HG03135 (cell line): ENCODE measurements around the gene KREMEN2.
"Not testable (repeated sequence)": the region's sequence is repeated elsewhere in the genome, so short reads cannot be mapped to it uniquely, and the experiment has no call there.

Experiments used
- ATAC-seq: cut with Tn5 transposase; IDR thresholded peaks from one replicate; pipeline ENCODE4 v1.9.1; 2021; ENCODE audit warnings: mild to moderate bottlenecking, moderate library complexity; ENCODE audit not compliant: unreplicated experiment

The KREMEN2 gene, protein sequence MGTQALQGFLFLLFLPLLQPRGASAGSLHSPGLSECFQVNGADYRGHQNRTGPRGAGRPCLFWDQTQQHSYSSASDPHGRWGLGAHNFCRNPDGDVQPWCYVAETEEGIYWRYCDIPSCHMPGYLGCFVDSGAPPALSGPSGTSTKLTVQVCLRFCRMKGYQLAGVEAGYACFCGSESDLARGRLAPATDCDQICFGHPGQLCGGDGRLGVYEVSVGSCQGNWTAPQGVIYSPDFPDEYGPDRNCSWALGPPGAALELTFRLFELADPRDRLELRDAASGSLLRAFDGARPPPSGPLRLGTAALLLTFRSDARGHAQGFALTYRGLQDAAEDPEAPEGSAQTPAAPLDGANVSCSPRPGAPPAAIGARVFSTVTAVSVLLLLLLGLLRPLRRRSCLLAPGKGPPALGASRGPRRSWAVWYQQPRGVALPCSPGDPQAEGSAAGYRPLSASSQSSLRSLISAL

DNA sequence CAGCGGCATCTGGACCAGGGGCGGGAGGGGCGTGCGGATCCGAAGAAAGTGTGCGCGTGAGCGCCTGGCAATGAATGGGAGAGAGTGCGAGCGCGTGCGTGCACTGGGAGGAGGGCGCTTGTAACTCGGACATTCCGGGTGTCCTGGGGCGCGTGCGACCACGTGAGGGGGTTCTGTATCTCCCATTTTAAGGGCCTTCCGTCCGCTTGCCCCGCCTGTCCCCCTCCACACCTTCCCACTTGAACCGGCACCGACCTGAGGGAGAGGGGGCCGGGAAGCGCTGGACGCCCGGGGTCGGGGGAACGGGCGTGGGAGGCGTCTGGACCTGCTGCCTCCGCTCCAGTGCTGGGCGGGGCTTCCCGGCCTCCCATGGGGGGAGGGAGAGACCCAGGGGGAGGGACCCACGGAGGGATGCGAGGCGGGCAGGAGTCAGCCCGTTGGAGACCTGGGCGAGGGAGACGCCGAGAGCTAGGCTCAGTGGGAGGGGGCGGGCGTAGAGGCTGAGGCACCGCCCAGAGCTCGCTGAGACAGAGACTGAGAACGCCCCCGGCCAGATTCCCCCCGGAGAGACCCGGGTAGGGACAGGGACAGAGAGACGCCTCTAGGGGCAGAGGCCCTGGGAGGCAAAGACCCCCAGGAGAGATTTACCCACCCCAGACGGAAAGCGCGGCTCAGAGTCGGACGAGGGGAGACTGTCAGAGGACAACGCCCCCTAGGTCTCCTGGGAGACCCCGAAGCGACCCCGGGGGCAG lies at the start of gene KREMEN2:
KREMEN2 (plus strand) TSS at position 553 of the 752 bp plus-strand sequence. CDS start 246 bp downstream, outside the sequence.
- ATAC-seq: no peak

- no peak for ATAC-seq
Observed at GRCh38 chr16:2915196-2915929, 48.7 kb upstream of the KREMEN2 start.

GRCh38 chr16:2919511-2920255 lies 44.4 kb upstream of the KREMEN2 start:
- ATAC-seq: no peak

GRCh38 chr16:2923481-2923880 lies 40.6 kb upstream of the KREMEN2 start:
- no peak for ATAC-seq

DNA sequence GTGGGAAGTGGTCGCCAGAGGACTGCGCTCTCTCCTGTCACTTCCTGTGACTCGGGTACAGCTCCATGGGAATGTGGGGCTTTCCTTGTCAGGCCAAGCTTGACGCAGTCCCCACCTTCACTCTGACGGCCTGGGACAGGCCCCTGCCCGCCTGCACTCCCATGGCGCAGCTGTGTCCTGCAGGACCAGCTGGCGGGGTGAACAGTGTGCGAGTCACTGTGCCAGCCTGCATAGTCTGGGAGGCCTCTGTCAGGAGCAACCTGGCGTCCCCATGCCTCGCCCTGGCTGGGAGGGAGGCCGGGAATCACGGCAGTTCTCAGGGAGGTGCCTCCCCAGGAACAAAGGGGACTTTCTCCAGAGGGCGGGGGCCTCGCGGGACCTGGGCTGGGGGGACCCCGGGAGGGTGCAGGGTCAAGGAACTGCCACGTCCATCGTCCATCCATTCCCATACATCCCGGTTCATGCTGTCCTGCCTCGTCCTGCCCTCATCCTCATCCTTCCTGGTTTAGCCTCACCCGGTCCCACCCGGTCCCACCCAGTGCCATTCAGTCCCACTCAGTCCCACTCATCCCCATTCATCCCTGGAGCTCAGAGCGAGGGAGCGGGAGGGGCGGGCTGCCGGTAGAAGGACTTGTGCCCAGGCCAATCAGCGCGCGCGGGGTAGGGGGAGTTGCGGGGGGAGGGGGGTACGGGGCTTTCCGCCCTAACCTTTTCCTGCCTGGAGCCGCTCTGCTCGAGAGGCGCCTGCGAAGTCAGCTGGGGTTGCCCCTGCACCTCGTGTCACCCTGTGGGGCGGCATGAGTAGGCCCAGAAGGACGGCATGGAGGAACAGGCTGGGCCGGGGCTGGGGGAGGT lies 38.9 kb upstream of the KREMEN2 start:
- no peak for ATAC-seq

DNA sequence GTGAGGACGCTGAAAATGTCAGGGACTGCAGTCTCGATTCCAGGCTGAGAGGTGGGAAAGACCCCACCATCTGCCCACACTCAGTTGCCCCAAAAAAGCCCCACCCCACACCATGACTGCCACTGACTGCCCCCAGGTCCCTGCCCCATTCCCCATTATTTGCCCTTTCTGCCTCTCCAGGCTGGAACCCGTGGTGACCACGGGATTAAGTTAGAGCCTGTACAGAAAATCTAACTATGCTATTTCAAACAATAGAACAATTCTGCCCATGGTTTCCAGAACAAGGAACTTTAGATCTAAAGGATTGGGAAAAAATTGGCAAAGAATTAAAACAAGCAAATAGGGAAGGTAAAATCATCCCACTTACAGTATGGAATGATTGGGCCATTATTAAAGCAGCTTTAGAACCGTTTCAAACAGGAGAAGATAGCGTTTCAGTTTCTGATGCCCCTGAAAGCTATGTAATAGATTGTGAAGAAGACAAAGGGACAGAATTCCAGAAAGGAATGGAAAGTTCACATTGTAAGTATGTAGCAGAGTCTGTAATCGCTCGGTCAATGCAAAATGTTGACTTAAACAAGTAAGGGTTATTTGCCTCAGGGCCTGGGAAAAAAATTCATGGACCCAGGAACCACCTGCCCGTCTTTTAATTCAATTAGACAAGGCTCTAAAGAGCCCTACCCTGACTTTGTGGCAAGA lies 38.0 kb upstream of the KREMEN2 start:
- ATAC-seq: no peak

DNA sequence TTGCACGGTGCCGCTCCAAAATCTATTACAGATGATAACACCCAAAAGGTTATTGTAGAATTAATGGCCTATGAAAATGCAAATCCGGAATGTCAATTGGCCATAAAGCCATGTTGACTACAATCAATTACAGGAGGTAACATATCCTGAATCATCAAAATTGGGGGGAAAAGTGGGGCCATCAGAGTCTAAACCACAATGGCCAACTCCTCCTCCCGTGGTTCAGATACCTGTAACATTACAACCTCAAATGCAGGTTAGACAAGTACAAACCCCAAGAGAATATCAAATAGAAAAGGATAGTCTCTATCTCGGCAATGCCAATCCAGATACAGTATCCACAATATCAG lies 37.5 kb upstream of the KREMEN2 start:
- ATAC-seq: no peak

- peak; percentile 54 for ATAC-seq
Observed at GRCh38 chr16:2927010-2927646, 36.9 kb upstream of the KREMEN2 start.

DNA sequence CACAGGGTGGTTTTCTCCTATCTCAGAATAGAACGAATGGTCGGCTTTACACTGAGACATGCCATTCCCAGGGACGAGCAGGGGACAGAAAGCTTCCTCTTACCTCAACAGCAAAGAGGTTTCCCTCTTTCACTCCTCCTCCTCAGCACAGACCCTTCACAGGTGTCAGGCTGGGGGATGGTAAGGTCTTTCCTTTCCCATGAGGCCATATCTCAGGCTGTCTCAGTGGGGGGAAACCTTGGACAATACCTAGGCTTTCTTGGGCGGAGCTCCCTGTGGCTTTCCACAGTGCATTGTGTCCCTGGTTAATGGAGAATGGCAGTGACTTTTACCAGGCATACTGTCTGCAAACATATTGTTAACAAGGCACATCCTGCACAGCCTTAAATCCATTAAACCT lies 35.9 kb upstream of the KREMEN2 start:
- not testable (repeated sequence) for ATAC-seq

DNA sequence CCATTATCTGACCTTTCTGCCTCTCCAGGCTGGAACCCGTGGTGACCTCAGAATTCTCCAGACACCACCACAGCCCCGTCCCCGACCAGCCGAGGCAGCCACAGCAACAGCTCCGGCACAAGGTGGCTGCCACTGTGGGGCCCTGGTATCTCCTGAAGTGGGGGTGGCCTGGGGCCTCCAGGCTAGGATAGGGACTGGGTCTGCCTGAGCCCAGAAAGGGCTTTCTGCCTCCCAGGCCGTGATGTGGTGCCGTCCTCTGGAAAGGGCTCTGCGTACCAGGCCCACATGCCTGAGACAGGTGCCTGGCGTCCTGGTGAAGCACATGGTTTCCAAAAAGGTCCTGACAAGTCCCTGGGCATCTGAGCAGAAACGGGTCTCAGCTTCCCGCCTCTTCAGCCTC lies 35.3 kb upstream of the KREMEN2 start:
- ATAC-seq: no peak

DNA sequence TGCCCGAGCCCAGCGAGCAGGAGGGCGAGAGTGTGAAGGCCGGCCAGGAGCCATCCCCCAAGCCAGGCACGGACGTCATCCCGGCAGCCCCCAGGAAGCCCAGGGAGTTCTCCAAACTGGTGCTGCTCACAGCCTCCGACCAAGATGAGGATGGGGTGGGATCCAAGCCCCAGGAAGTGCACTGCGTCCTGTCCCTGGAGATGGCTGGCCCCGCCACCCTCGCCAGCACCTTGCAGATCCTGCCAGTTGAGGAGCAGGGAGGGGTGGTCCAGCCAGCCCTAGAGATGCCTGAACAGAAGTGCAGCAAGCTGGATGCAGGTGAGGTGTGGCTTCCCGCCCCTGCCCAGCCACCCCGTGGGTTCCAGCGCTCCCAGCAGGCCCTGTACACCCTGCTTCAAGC lies 34.4 kb upstream of the KREMEN2 start:
- no peak for ATAC-seq

- ATAC-seq: no peak
Observed at GRCh38 chr16:2930236-2930635, 33.8 kb upstream of the KREMEN2 start.

DNA sequence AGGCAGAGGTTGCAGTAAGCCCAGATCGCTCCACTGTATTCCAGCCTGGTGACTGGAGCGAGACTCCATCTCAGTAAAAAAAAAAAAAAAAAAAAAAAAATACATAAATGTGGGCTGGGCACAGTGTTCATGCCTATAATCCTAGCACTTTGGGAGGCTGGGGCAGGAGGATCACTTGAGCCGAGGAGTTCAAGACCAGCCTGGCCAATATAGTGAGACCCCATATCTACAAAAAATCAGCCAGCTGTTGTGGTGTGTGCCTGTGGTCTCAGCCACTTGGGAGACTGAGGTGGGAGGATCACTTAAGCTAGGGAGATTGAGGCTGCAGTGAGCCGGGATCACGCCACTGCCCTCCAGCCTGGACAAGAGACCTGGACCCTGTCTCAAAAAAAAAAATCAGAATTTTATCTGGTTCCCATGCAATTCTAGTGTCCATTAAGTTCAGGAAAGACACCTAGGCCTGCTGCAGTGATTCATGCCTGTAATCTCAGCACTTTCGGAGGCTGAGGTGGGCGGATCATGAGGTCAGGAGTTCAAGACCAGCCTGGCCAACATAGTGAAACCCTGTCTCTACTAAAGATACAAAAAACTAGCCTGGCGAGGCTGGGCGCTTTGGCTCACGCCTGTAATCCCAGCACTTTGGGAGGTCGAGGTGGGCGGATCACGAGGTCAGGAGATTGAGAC lies 32.7 kb upstream of the KREMEN2 start:
- not testable (repeated sequence) for ATAC-seq

- ATAC-seq: no peak
Observed at GRCh38 chr16:2933136-2933535, 30.9 kb upstream of the KREMEN2 start.

GRCh38 chr16:2933701-2934100 lies 30.4 kb upstream of the KREMEN2 start:
- no peak for ATAC-seq

DNA sequence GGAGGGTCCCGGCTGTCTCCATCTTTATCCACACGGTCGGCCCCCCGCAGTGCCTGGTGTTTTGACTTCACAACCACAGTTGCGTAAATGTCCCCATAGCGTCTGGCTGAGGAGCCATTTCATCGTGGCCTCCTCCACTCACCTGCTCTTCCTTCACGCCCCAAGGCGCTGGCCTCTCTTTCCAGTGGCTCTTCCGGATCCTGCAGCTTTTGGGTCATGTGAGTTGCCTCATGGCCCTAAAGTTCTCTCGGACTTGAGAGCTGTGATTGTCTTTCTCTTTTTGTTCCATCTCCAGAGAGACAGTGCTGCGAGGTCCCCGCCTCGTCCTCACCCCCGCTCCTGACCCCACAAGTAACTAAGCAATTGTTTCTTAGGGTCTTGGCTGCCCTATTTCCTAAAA lies 29.6 kb upstream of the KREMEN2 start:
- no peak for ATAC-seq

GRCh38 chr16:2936436-2937011 lies 27.6 kb upstream of the KREMEN2 start:
- no peak for ATAC-seq

DNA sequence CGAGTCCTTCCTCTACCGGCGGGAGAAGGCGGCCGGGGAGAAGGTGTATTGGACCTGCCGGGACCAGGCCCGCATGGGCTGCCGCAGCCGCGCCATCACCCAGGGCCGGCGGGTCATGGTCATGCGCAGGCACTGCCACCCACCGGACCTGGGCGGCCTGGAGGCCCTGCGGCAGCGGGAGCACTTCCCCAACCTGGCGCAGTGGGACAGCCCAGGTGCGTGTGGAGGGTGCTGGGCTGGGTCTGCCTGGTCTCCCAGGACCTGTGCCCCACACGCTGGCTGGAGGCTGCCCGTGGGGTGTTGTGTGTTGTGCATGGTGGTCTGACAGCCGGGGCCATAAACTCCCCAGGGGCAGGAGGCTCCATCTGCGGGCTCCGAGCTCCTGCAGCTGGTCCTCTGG lies 26.9 kb upstream of the KREMEN2 start:
- no peak for ATAC-seq
